Neural cell (in vitro differentiated cells): ENCODE data around the gene CRYGA. TPM values are rescaled to one million over a fixed set of nuclear protein-coding genes. Genes with fewer than 3 reads are reported as not detected.

ENCODE experiments used
- H2AFZ ChIP-seq: fragments of 200-600, 300-800 bp; sonication (generic), shearing (Covaris generic); 2 replicates; pipeline ENCODE4 v1.6.0; 2014; ENCODE audit warnings: low read depth, mild to moderate bottlenecking, antibody characterized with exemption, low read length, moderate library complexity
- H3F3A ChIP-seq: fragments of 200-600 bp; shearing (Covaris generic); 2 replicates; pipeline ENCODE4 v1.6.1; 2016; ENCODE audit warnings: mild to moderate bottlenecking, moderate library complexity, mixed read lengths, antibody characterized with exemption, low read length; ENCODE audit not compliant: insufficient read depth, poor library complexity, severe bottlenecking
- H3K27ac ChIP-seq: fragments of 200-600, 300-800 bp; sonication (generic), shearing (Covaris generic); 2 replicates; pipeline ENCODE4 v1.5.1; 2014; ENCODE audit warnings: mild to moderate bottlenecking, low read length, moderate library complexity
- H3K27me3 ChIP-seq: fragments of 300-800, 200-600 bp; sonication (generic), shearing (Covaris generic); 2 replicates; pipeline ENCODE4 v1.6.0; 2014; ENCODE audit warnings: mild to moderate bottlenecking, low read depth, low read length, moderate library complexity; ENCODE audit not compliant: insufficient read depth
- H3K36me3 ChIP-seq: fragments of 300-800, 200-600 bp; sonication (generic), shearing (Covaris generic); 2 replicates; pipeline ENCODE4 v1.5.1; 2014; ENCODE audit warnings: mild to moderate bottlenecking, antibody characterized with exemption, low read length, moderate library complexity; ENCODE audit not compliant: insufficient read depth
- H3K4me2 ChIP-seq: fragments of 300-800, 200-600 bp; sonication (generic), shearing (Covaris generic); 2 replicates; pipeline ENCODE4 v1.6.0; 2014; ENCODE audit warnings: mild to moderate bottlenecking, low read length
- H3K4me3 ChIP-seq: fragments of 300-800, 200-600 bp; sonication (generic), shearing (Covaris generic); 2 replicates; pipeline ENCODE4 v1.5.1; 2014; ENCODE audit warnings: mild to moderate bottlenecking, low read length, moderate library complexity
- H3K79me2 ChIP-seq: fragments of 200-600 bp; shearing (Covaris generic); replicated peaks from 2 replicates; pipeline ENCODE4 v1.6.0; 2014; ENCODE audit warnings: mild to moderate bottlenecking, low read length, moderate library complexity; ENCODE audit not compliant: insufficient read depth
- H3K9ac ChIP-seq: fragments of 300-800, 200-600 bp; sonication (generic), shearing (Covaris generic); 2 replicates; pipeline ENCODE4 v1.6.1; 2016; ENCODE audit warnings: mild to moderate bottlenecking, low read length, mixed read lengths
- H3K9me2 ChIP-seq: fragments of 200-600 bp; shearing (Covaris generic); 2 replicates; pipeline ENCODE4 v1.6.1; 2016; ENCODE audit warnings: mild to moderate bottlenecking, low read length, mixed read lengths; ENCODE audit not compliant: insufficient read depth
- H3K9me3 ChIP-seq: fragments of 200-600, 300-800 bp; sonication (generic), shearing (Covaris generic); 2 replicates; pipeline ENCODE4 v1.6.1; 2016; ENCODE audit warnings: mild to moderate bottlenecking, mixed run types, low read length, moderate library complexity, mixed read lengths
- H4K20me1 ChIP-seq: fragments of 200-600 bp; shearing (Covaris generic); 2 replicates; pipeline ENCODE4 v1.6.1; 2016; ENCODE audit warnings: mild to moderate bottlenecking, mixed run types; ENCODE audit not compliant: insufficient read depth
- CTCF ChIP-seq: fragments of 450-650 bp; IDR thresholded peaks from 2 replicates; pipeline ENCODE4 v1.5.1; 2014; ENCODE audit warnings: antibody characterized with exemption, mild to moderate bottlenecking, moderate library complexity; ENCODE audit not compliant: poor library complexity, severe bottlenecking
- EP300 ChIP-seq: fragments of 450-650 bp; conservative IDR thresholded peaks from 2 replicates; pipeline ENCODE4 v1.6.1; 2014; ENCODE audit warnings: antibody characterized with exemption, mild to moderate bottlenecking, moderate library complexity; ENCODE audit not compliant: poor library complexity, severe bottlenecking
- EZH2 ChIP-seq: fragments of 200-600, 300-800 bp; shearing (Covaris generic), sonication (generic); IDR thresholded peaks from 2 replicates; pipeline ENCODE4 v1.6.1; 2014; ENCODE audit warnings: antibody characterized with exemption, low read length, borderline replicate concordance, mild to moderate bottlenecking; ENCODE audit not compliant: insufficient read depth, poor library complexity, severe bottlenecking
- MXI1 ChIP-seq: fragments of 450-650 bp; conservative IDR thresholded peaks from 2 replicates; pipeline ENCODE4 v1.6.1; 2014; ENCODE audit warnings: antibody characterized with exemption, mild to moderate bottlenecking; ENCODE audit not compliant: poor library complexity, severe bottlenecking
- POLR2AphosphoS5 ChIP-seq: IDR thresholded peaks from 2 replicates; pipeline ENCODE4 v1.6.1; 2012
- RAD21 ChIP-seq: fragments of 450-650 bp; conservative IDR thresholded peaks from 2 replicates; pipeline ENCODE4 v1.6.1; 2014; ENCODE audit warnings: antibody characterized with exemption, mild to moderate bottlenecking, moderate library complexity
- REST ChIP-seq: IDR thresholded peaks from 2 replicates; pipeline ENCODE4 v1.6.1; 2012; ENCODE audit warnings: borderline replicate concordance
- SMC3 ChIP-seq: fragments of 450-650 bp; conservative IDR thresholded peaks from 2 replicates; pipeline ENCODE4 v1.6.1; 2014; ENCODE audit warnings: antibody characterized with exemption, mild to moderate bottlenecking, moderate library complexity; ENCODE audit not compliant: poor library complexity
- TAF1 ChIP-seq: IDR thresholded peaks from 2 replicates; pipeline ENCODE4 v1.6.1; 2012; ENCODE audit warnings: low read depth
- polyA plus RNA-seq: library from polyadenylated mRNA; depleted of rRNA; stranded (reverse); fragments of >200 nt; gene quantifications from 2 replicates; pipeline ENCODE4 v1.2.3, GENCODE V29; 2014

CRYGA gene
- polyA plus RNA-seq, 1 donor from 2014 or later, result not detected

DNA sequence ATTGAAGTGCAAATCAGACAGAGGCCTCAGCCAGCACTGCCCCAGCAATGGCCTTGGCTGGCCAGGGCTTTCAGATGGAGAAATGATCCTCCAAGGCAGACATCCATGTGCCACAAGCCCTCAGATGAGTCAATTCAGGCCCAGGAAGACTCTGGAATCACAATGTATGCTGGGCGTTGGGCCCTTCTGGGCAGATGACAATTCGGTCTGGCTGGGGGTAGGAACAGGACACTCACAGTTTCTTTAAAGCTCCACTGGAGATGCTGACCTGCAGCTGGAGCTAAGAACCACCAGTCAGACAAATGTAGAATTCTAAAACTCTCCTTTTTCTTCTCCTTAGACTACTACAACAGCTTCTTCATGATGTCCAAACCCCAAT lies 26.7 kb downstream of the CRYGA start:
- Histone ChIP-seq H3K4me2 (no peak overlapping the region), H3K27me3 (no peaks in the 10 kb centered on the region), H3K79me2 (no peaks in the 10 kb centered on the region), H4K20me1 (no peaks in the 10 kb centered on the region), H3K9me2 (no peaks in the 10 kb centered on the region), H3K4me3 (no peak overlapping the region), H3K9ac (no peak overlapping the region), H3K27ac (no peak overlapping the region), H2AFZ (no peak overlapping the region), H3F3A (no peaks in the 10 kb centered on the region), H3K36me3 (no peaks in the 10 kb centered on the region), H3K9me3 (no peaks in the 10 kb centered on the region)
- TF ChIP-seq EZH2, result no peak
- no peak for TF ChIP-seq MXI1
- TF ChIP-seq SMC3, result no peak
- no peak for TF ChIP-seq POLR2AphosphoS5
- no peak for TF ChIP-seq EP300
- no peak for TF ChIP-seq RAD21
- no peak for TF ChIP-seq CTCF
- TF ChIP-seq TAF1, result no peak
- TF ChIP-seq REST, result no peak

DNA sequence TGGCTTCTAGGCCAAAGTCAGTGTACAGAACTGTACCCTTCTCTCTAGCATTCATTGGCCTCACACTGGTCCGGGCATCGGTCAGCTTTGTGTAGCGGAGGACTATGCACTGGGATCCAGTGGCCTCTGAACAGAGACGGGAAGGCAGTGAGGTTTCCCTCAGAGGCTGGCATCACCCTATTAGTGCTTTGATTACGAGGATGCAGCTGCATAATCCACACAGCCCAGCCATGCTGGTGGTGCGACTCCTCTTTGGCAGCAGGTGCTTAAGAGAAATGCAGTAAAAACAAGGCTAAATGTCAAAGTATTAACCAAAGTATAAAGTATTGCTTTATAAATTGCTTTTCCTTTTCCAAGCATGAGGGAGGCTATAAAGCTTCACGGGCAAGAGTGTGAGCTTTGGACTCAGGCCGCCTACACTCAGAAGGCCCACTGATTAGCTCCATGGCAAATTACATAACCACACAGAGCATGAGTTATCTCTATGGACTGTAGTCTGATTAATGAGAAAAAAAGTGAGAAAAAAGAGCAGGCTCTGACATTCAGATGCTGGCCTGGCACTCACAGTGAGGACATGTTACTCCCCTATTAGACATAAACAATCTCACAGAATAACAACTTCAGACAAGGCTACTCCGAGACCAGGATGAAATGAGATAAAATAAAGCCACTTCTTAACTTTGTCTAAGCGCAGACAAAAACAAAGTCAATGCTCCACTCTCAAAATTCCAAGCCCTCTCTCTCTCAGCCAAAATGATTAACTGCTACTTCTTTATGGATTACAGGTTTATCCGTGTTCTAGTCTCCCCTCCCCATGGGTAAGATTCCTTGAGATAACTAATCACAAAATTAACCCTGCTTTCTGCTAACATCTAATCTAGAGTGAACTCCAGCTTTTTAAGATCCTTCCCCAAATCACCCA lies 27.3 kb downstream of the CRYGA start:
- no peaks in the 10 kb centered on the region for H3K9me2 ChIP-seq
- H3K4me2 ChIP-seq, result no peak overlapping the region
- H3K36me3 ChIP-seq, result no peaks in the 10 kb centered on the region
- no peak for TF ChIP-seq REST
- no peak for TF ChIP-seq EP300
- no peak for TF ChIP-seq TAF1
- no peak for TF ChIP-seq CTCF
- no peak for TF ChIP-seq MXI1
- TF ChIP-seq RAD21, result no peak
- no peak for TF ChIP-seq SMC3
- TF ChIP-seq POLR2AphosphoS5, result no peak
- TF ChIP-seq EZH2, result no peak
- H3F3A ChIP-seq, result no peaks in the 10 kb centered on the region
- H2AFZ ChIP-seq, result no peak overlapping the region
- H3K9ac ChIP-seq, result no peak overlapping the region
- no peak overlapping the region for H3K27ac ChIP-seq
- H3K4me3 ChIP-seq, result no peak overlapping the region
- no peaks in the 10 kb centered on the region for H3K27me3 ChIP-seq
- no peaks in the 10 kb centered on the region for H4K20me1 ChIP-seq
- no peaks in the 10 kb centered on the region for H3K79me2 ChIP-seq
- no peaks in the 10 kb centered on the region for H3K9me3 ChIP-seq
